ENCODE data around the gene RPL27A.

DNA sequence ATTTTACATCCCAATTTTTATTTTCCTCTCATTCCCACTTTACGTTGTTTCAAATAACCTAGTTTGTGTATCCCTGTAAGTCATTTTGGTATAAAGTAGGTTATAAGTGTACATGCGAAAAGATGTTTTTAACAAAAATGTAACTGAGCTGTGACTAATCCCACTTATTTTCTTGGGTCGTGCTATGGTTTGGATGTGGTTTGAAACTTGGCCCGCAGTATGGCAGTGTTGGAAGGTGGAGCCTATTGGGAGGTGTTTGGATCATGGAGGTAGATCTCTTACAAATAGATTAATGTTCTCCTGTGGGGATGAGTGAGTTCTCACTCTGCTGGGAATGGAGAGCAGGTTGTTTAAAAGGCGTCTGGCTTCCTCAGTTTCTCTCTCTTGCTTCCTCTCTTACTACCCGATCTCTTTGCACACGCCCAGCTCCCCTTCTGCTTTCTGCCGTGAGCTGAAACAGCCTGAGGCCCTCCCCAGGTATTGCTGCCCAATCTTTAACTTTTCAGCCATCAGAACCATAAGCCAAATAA lies 7.2 kb downstream of the RPL27A start:
- TF ChIP-seq FOXM1 (IDR thresholded peaks at IDR 0.05; ENCODE audit: borderline replicate concordance) (no peak), TARDBP (IDR thresholded peaks at IDR 0.05) (no peak), L3MBTL2 (conservative IDR thresholded peaks at IDR 0.05) (no peak), FOXA1 (IDR thresholded peaks at IDR 0.05) (no peak), SUZ12 (IDR thresholded peaks at IDR 0.05) (no peak), NFRKB (IDR thresholded peaks at IDR 0.05) (no peak), CTBP1 (IDR thresholded peaks at IDR 0.05; ENCODE audit: borderline replicate concordance) (no peak), SP1 (IDR thresholded peaks at IDR 0.05) (no peak), FOXK2 (IDR thresholded peaks at IDR 0.05) (no peak), LEF1 (IDR thresholded peaks at IDR 0.05; ENCODE audit: borderline replicate concordance) (no peak), BHLHE40 (IDR thresholded peaks at IDR 0.05; ENCODE audit: borderline replicate concordance) (no peak), HDGF (IDR thresholded peaks at IDR 0.05; ENCODE audit: borderline replicate concordance) (no peak), PKNOX1 (IDR thresholded peaks at IDR 0.05) (no peak)

Data from HEK293T (cell line).